Activated naive CD4-positive, alpha-beta T cell treated with Interleukin-2 at 50 U/mL for 16 hours (primary cell): ENCODE data around the gene CAMK1D.

Experiments used
- DNase-seq: peaks from one replicate; pipeline ENCODE4 v3.0.0-alpha.2; 2020

Gene CAMK1D

GRCh38 chr10:12377658-12378290 lies 28.4 kb downstream of the CAMK1D start:
- no peak for DNase-seq

GRCh38 chr10:12380999-12381398 lies 31.7 kb downstream of the CAMK1D start:
- no peak for DNase-seq

- DNase-seq, result no peak
Observed at GRCh38 chr10:12381536-12382156, 32.3 kb downstream of the CAMK1D start.

GRCh38 chr10:12382157-12382548 lies 32.8 kb downstream of the CAMK1D start:
- no peak for DNase-seq

GRCh38 chr10:12382956-12383531 lies 33.7 kb downstream of the CAMK1D start:
- DNase-seq, result no peak

- DNase-seq, result no peak
Observed at GRCh38 chr10:12384906-12385305, 35.6 kb downstream of the CAMK1D start.

GRCh38 chr10:12387561-12388210 lies 38.3 kb downstream of the CAMK1D start:
- no peak for DNase-seq

GRCh38 chr10:12388671-12389070 lies 39.3 kb downstream of the CAMK1D start:
- no peak for DNase-seq

GRCh38 chr10:12389154-12389734 lies 39.9 kb downstream of the CAMK1D start:
- DNase-seq, result no peak

GRCh38 chr10:12390733-12391132 lies 41.4 kb downstream of the CAMK1D start:
- no peak for DNase-seq

- no peak for DNase-seq
Observed at GRCh38 chr10:12391206-12391605, 41.9 kb downstream of the CAMK1D start.

GRCh38 chr10:12393831-12394230 lies 44.5 kb downstream of the CAMK1D start:
- no peak for DNase-seq

- no peak for DNase-seq
Observed at GRCh38 chr10:12394241-12395033, 45.1 kb downstream of the CAMK1D start.

GRCh38 chr10:12396093-12396492 lies 46.7 kb downstream of the CAMK1D start:
- no peak for DNase-seq

GRCh38 chr10:12396567-12396966 lies 47.2 kb downstream of the CAMK1D start:
- DNase-seq, result no peak

- no peak for DNase-seq
Observed at GRCh38 chr10:12397147-12397896, 48.0 kb downstream of the CAMK1D start.

GRCh38 chr10:12397941-12398340 lies 48.6 kb downstream of the CAMK1D start:
- DNase-seq, result no peak

- no peak for DNase-seq
Observed at GRCh38 chr10:12400266-12400931, 51.1 kb downstream of the CAMK1D start.

GRCh38 chr10:12401466-12401865 lies 52.1 kb downstream of the CAMK1D start:
- DNase-seq, result no peak

- no peak for DNase-seq
Observed at GRCh38 chr10:12403119-12403518, 53.8 kb downstream of the CAMK1D start.
